Fibroblast of villous mesenchyme (primary cell): ENCODE measurements around the gene DAGLA. TPM values are rescaled to one million over a fixed set of nuclear protein-coding genes. Genes with fewer than 3 reads are reported as not detected.

ENCODE experiments used
- DNase-seq: peaks from one replicate; pipeline ENCODE4 v3.0.0-alpha.2; 2010; ENCODE audit warnings: low read depth
- H3K4me3 ChIP-seq: 2 replicates; pipeline ENCODE4 v1.5.1; 2011; ENCODE audit warnings: low read depth, mild to moderate bottlenecking, low read length
- CTCF ChIP-seq: IDR thresholded peaks from 2 replicates; pipeline ENCODE4 v1.5.1; 2012; ENCODE audit warnings: low read depth, mild to moderate bottlenecking, low read length; ENCODE audit not compliant: insufficient read depth
- total RNA-seq: library from RNA; depleted of rRNA; stranded (reverse); fragments of >200 nt; gene quantifications from 2 replicates; pipeline ENCODE4 v1.2.3, GENCODE V29; 2012

DAGLA gene
- total RNA-seq, 1 donor, result 2.2 TPM

DNA sequence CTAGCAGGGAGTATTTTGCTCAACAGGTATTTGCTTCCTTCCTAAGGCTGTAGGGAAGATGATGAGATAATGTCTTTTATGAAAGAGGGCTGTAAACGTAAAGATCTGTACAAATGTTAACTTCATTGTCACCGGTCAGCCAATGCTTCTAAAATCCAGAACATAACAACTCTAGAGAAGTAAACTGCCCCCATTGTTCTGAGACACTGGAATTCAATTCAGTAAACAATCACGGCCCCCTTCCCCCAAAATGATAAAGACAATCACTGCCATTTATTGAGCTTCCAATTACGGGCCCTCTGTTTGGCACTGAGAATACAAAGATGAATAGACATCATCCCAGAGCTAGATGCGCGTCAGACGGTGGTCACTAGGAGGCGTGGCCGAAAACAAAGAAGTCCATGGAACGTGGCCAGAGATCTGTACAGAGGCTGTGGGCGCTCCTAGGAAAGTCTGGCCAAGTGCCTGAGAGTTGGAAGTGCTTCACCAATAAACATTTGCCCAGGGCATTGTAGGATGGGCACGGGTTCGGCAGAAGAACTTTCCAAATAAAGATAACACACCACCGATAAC lies 111.6 kb downstream of the DAGLA start:
- DNase-seq, result peak; percentile 95
- TF ChIP-seq CTCF, result peak; percentile 8
- peak overlapping the region; percentile 95 for H3K4me3 ChIP-seq

DNA sequence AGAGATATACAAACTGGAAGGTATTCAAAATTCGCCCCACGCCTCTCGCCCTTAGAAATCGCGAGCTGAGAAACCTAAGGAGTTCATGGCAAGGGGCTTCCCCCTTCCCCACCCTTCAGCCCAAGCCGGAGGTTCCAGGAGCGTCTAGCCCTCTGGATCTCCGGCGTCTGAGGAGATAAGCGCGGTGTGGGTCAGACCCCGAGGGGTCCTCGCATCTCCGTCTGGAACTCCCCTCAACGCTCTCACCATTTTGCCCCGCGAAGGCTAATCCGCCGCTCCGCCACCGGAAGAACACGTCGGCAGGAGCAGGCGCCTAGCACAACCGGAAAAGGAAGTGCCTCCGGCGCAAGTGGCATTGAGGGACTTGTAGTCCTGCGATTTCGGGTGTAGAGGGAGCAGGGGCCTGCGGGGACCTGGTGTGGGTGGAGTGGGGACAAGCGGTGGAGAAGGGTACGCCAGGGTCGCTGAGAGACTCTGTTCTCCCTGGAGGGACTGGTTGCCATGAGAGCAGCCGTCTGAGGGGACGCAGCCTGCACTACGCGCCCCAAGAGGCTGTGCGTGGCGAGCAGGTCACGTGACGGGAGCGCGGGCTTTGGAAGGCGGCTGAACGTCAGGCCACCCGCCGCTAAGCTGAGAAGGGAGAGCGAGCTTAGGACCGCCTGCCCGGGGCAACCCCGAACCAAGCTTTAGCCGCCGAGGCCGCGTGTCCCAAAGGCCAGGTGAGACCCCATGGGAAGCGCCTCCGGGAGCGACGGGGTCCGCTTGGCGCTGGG lies 112.3 kb downstream of the DAGLA start, which contains the start of the genes FEN1 and TMEM258:
FEN1 (plus strand) TSS at position 602 of the 773 bp plus-strand sequence. CDS start 2,451 bp downstream, outside the sequence.
TMEM258 (minus strand) TSS at position 290 of the 773 bp plus-strand sequence; CDS start at position 249, 41 bp downstream.
- peak; percentile 94 for DNase-seq
- no peak for TF ChIP-seq CTCF
- H3K4me3 ChIP-seq, result peak within 1 kb of the TSS; percentile 95

DNA sequence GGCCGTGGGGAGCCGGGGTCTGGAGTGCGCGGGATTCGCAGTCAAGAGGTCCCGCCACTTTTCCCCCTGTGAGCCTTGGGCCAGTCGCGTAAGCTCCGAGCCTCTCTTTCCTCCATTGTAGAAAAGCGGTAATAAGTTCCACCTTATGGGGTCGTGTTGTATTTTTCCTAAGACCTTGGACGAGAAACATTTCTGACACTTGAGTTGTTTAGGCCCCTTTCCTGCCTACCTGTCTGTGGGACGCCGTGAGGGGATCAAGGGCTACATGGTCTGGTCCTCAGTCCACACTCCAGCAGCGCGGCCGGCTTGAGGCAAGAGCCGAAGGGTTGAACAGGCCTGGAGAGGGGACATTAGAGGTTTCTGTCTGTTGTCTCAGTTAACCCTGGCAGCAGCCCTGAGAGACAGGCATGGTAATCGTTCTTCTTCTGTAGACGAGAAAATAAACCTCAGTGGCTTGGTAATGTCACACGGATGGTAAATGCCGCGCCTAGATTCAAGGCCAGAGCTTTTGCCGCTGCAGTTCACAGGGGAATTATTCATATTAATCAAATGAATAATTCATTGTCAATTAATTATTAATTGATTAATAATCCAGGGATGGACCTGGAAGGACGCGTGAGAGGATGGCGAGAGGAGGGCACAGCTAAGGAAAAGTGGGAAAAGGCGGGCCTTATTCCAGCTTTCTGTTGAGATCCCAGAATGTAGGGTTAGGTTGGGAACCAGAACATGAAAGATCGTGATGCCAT lies 113.1 kb downstream of the DAGLA start:
- DNase-seq, result peak; percentile 7
- peak overlapping the region; percentile 95 for H3K4me3 ChIP-seq
- no peak for TF ChIP-seq CTCF

- peak overlapping the region; percentile 95 for H3K4me3 ChIP-seq
- DNase-seq, result no peak
- no peak for TF ChIP-seq CTCF
These were observed 113.6 kb downstream of the DAGLA start for GRCh38 chr11:61793829-61794204.

- no peak overlapping the region for H3K4me3 ChIP-seq
- DNase-seq, result no peak
- no peak for TF ChIP-seq CTCF
These were observed 114.4 kb downstream of the DAGLA start for GRCh38 chr11:61794579-61794978.

DNA sequence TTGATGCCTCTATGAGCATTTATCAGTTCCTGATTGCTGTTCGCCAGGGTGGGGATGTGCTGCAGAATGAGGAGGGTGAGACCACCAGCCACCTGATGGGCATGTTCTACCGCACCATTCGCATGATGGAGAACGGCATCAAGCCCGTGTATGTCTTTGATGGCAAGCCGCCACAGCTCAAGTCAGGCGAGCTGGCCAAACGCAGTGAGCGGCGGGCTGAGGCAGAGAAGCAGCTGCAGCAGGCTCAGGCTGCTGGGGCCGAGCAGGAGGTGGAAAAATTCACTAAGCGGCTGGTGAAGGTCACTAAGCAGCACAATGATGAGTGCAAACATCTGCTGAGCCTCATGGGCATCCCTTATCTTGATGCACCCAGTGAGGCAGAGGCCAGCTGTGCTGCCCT lies 115.3 kb downstream of the DAGLA start:
- no peak overlapping the region for H3K4me3 ChIP-seq
- TF ChIP-seq CTCF, result no peak
- no peak for DNase-seq
